SK-N-DZ (cell line): Measurements from ENCODE around the gene ADARB2.
"Not testable (repeated sequence)": the region's sequence is repeated elsewhere in the genome, so short reads cannot be mapped to it uniquely, and the experiment has no call there.

ENCODE experiments used
- DNase-seq: peaks from one replicate; pipeline ENCODE4 v3.0.0-alpha.2; 2015; ENCODE audit warnings: low spot score

Gene ADARB2

GRCh38 chr10:1616701-1617100, 120.6 kb downstream of the ADARB2 start:
- not testable (repeated sequence) for DNase-seq

DNA sequence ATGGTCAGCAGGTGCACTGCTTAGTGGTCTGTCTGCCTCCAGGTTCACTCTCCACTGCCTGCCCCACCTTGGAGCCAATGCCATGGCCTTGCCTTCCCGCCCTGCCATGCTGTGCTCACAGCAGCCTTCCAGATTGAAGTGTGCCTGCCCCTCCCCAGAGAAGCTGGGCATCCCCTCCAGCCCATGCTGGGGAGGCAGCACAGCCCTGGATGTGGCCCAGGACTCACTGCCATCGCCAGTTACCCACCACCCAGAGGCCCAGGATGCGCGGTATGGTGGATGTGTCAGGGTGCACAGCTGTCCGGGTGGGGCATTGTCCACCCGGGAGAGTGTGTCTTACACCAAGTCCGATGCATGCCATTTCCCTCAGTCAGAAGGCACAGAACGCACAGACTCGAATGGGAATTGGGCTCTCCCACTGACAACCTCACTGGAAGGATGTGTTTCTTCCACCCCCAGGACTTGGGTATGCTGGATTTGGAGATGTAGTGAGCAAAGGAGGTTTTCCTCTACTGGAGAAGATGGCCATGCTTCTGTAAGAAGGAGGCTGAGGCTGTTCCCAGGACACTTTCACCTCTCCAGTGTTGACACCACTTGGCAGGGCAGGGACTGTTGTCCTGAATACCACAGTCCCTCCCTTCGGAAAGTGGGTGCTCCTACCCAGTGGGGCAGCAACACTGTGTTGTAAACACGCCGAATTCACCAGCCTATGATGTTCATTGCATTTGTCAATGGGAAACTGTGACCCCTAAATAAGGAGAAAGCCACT, 122.0 kb downstream of the ADARB2 start:
- DNase-seq, result no peak

DNA sequence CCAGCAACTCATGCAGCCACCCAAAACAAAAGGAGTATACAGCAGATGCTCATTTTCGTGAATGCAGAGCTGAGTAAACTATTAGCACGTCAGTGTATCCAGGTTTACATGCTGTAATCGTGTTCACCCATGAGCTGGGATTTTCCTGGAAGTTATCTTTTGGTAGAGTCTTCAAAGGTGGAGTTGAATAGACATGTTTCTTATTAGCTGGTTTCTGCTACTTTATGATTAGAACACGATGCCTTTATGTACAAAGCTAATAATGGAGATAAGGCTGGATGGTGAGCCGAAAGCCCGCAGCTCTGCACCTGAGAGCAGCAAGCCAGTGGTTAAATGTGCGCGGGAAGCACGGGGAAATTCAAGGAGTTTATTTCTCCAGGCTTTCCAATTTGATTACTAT, 123.8 kb downstream of the ADARB2 start:
- DNase-seq, result no peak

DNA sequence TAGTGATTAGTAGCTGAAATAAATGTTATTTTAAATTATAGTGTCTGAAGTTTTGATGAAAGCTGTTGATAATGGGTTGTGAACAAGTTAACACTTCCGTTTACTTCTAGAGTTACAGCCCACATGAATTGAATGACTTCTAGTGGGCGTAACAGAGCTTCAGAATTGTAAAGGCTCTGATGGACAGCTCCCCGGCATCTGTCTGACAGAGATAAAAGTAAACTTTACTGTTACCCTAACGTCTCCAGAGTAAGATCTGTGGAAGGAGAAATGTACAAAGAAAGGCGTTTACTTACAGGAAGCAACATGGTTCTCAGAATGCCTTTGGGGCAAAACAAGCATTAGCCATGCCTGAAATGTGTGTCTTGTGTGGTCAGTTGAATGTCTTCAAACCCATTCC, 124.4 kb downstream of the ADARB2 start:
- DNase-seq, result no peak

DNA sequence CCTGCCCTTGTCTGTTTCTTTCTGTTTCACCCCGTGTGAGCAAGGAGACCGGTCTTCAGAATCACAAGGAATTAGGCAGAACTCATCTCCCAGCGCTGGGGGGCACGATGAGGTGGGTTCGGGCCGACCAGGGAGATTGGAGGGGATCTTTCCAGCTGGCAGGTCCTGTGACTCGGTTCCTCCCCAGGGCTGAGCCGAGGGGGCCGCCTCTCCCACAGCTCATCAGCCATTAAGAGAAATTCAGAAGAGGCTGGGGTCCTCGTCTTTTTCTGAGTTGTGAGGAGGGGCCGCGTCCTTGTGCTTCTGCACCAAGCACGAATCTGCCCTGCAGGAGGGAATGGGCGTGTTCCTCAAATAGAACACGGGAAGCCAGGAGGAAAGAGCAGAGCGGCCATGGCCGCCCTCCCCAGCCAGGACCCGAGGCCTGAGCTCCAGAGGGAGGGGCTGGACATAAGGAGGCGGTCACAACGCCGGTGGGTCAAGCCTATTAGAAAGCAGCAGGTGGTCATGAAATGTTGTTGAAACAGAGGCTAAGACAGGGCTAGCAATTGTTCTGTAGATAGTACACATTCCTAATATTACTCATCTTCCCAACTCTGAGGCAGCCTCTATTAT, 125.3 kb downstream of the ADARB2 start:
- no peak for DNase-seq

DNA sequence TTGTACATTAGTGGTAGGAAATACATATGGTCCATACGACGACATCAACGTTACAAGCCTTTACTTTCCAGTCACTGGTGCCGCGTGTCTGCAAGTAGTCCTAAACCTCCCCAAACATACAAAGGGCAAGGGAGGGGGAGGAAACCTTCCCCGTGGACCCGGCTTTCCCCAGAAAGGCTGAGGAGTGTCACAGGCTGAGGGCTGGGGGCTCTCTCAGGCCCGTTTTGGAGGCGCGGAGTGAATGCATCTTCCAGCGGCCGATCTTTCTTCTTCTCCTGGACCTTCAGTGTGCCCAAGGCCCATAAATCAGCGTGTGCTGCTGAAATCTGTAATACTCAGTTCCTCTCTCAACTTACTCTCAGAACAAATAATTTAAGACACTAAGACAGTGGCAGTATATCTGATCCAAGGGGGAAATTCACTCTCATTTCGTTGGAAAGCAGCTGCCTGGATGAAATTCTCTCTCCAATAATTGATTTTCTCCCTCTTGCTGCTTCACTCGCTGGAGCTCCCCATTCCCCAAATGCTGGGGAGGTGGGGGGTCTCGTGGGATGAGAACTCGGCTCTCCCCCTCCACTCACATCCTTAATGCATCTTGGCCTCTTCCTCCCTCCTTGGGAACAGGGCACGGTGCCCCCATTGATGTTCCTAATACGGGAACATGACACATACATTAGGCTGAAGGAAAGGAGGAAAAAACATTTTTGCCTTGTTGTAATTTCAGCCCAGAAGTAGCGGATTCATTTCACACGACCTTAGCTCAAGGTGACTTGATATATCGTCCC, 126.1 kb downstream of the ADARB2 start:
- DNase-seq, result no peak

- no peak for DNase-seq
Observed at GRCh38 chr10:1609648-1609970, 127.7 kb downstream of the ADARB2 start.

GRCh38 chr10:1608851-1609647, 128.3 kb downstream of the ADARB2 start:
- no peak for DNase-seq

DNA sequence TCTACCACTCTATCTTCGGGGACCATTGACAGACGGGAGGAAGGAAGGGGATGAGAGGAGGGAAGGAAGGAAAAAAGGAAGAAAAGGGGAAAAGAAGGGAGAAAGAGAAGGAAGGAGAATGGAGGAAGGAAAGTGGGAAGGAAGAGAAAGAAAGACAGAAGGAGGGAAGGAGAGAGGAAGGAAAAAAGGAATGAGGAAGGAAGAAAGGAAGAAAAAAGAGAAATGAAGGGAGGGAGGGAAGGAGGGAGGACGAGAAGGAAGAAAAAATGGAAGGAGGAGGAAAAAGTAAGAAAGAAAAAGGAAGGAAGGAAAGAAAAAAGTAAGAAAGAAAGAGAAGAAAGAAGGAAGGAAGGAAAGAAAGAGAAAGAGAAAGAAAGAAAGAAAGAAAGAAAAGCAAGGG, 128.9 kb downstream of the ADARB2 start:
- DNase-seq, result no peak

GRCh38 chr10:1607466-1607865, 129.9 kb downstream of the ADARB2 start:
- no peak for DNase-seq

- no peak for DNase-seq
Observed at GRCh38 chr10:1605999-1606940, 131.1 kb downstream of the ADARB2 start.

- DNase-seq, result no peak
Observed at GRCh38 chr10:1605121-1605520, 132.2 kb downstream of the ADARB2 start.

DNA sequence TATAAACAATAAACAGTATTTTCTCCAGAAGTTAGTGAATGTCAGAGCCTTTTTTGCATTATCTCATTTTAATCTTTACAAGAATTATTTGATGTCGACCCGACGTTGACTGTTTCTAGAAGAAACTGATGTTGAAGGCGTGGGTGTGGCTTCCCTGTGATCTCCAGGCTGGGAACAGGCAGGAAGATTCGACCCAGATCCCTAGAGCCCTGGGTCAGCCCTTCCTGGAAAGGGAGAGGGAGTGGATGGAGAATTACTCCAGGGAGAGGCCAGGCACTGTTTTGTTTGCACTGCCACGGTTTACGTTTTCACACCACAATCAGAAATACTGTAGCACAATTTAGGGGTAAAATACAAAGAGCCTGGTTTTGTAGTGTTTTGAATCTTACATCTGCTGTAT, 133.1 kb downstream of the ADARB2 start:
- no peak for DNase-seq

DNA sequence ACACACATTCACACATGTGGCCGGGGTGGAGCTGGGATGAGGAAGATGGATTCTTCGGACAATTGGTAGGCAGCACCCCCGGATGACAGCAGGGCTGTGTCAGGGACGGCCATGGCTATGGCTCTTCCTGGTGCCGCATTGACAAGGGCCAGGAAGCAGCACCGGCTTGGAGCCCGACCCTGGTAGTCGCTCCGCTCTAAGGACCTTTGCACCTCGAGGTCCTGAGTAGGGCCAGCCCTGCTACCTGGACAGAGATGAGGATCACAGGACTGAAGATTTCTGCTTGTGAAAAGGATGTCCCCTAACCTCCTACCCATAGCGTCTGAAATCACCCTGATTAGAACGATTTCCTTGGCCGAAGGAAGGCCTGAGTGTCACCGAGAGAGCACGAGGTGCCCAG, 134.1 kb downstream of the ADARB2 start:
- no peak for DNase-seq

GRCh38 chr10:1602037-1602484, 135.3 kb downstream of the ADARB2 start:
- DNase-seq, result no peak

- no peak for DNase-seq
Observed at GRCh38 chr10:1601406-1601805, 135.9 kb downstream of the ADARB2 start.

GRCh38 chr10:1600861-1601260, 136.5 kb downstream of the ADARB2 start:
- DNase-seq, result no peak

DNA sequence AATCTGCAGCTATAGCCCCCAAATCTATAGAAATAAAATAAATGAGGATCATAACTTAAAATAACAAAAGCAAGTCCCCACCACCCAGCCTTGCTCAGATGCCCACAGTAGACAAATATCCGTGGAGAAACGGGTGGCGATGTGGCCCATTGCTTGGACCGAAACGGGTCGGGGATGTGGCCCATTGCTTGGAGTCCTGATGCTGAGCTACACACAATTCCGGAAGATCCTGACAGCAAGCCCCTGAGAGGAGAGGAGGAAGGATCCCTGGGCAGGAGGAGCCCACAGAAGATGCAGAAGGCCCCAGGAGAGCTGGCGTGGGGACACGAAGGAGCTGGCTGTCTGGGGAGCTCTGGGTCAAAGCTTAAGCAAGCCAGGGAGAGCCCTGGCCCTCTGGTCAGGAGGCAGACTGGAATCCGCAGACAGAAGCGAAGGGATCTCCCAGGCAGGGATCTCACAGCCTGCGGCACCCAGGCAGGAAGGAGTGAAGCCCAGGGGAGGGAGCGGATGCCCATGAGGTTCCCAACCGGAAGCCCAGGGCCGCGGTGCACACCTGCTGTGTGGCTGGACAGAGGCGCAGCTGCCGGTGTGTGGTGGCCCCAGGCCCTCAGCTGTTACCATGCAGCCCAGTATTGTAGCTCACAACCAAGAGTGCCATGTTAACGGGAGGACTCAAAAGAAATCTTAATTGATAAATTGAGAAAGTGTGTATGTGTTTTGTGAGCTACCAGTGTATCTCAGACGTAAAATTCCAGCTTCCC, 138.8 kb downstream of the ADARB2 start:
- DNase-seq, result no peak

DNA sequence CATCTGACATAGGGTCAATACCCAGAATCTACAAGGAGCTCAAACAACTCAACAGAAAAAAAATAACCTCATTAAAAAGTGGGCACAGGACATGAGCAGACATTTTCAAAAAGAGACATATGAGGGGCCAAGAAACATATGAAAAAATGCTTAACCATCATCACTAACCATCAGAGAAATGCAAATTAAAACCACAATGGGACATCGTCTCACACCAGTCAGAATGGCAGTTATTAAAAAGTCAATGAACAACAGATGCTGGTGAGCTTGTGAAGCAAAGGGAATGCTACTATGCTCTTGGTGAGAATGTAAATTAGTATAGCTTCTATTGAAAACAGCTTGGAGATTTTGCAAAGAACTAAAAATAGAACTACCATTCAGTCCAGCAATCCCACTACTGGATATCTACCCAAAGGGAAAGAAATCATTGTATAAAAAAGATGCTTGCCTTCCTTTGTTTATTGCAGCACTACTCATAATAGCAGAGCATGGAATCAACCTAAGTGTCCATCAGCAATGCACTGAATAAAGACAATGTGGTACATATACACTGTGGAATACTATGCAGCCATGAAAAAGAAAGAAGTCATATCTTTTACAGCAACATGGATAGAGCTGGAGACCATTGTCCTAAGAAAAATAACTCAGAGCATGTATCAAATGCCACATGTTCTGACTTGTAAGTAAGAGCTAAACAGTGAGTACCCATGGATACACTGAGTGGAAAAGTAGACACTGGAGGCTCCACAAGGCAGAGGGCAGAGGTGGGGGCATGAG, 139.8 kb downstream of the ADARB2 start:
- DNase-seq, result no peak
